Measurements from ENCODE around the gene PGAM1. TPM values are rescaled to one million over a fixed set of nuclear protein-coding genes. Genes with fewer than 3 reads are reported as not detected.

The PGAM1 gene
- total and polyA plus RNA-seq, 2 experiments from 2014 or later = 879 to 1,144 TPM

GRCh38 chr10:97426776-97427570 lies 982 bp downstream of the PGAM1 start:
- TF ChIP-seq EZH2phosphoT487 (IDR thresholded peaks at IDR 0.05; ENCODE audit: insufficient read depth, low read depth) = no peak
- Histone ChIP-seq H3K9me2 (ENCODE audit: insufficient read depth) (no peaks in the 10 kb centered on the region), H4K20me1 (ENCODE audit: insufficient read depth) (no peaks in the 10 kb centered on the region; the same call in 1 of the 2 replicates), H3K9ac (peak overlapping the region; percentile 84), H3K4me3 (peak overlapping the region; percentile 88), H3K27me3 (replicated peaks; ENCODE audit: insufficient read depth) (no peaks in the 10 kb centered on the region), H3K27ac (peak overlapping the region; percentile 91), H3K79me2 (ENCODE audit: insufficient read depth) (peaks cover 59% of the 10 kb centered on the region), H3K4me1 (ENCODE audit: insufficient read depth) (peaks cover 43% of the 10 kb centered on the region), H3F3A (ENCODE audit: insufficient read depth) (peaks cover 78% of the 10 kb centered on the region), H3K36me3 (ENCODE audit: low read depth) (peaks cover 26% of the 10 kb centered on the region), H3K4me2 (ENCODE audit: unreplicated experiment) (peak overlapping the region; percentile 95), H3K9me3 (ENCODE audit: low read depth) (no peaks in the 10 kb centered on the region), H2AFZ (peak overlapping the region; percentile 49)
- DNase-seq = peak; percentile 58
- 5% methylated on average over 33 to 34 of the region's 34 CpGs for WGBS, 2 experiments (ENCODE audit: low coverage in 1 of 2, low lambda C conversion rate in 2 of 2, missing lambda C conversion rate in 2 of 2)
- in situ Hi-C loops (cut with MboI) = no loop called here

DNA sequence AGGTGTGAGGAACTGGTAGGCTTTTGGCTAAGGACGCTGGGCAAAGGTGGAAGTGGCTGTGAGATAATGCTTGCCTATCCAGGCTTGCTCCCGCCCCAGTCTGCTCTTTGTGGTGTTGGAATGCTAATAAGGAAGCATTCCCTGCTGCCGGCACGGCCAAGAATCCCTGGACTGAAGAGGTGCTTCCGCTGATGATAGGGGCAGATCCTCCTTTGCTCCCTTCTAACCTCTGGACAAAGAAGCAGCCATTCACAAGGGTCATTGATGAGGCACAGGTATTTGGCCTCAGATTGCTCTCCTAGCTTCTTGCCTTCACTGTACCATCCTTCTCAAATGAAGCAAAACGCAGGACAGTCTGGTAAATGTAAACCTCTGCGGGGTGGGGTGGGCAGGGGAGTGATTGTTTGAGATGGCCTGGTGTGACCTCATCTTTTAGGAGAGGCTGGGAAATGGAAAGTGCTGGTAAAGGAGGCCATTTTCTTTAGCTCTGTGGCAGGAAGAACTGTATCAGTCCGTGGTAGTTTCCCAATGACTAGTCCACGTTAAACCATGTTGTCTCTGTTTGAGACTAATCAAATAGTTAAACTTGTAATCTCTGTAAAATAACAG lies 1.7 kb downstream of the PGAM1 start:
- H3K27ac ChIP-seq = peak overlapping the region; percentile 91
- H3K9ac ChIP-seq = peak overlapping the region; percentile 84
- no peaks in the 10 kb centered on the region for H3K27me3 ChIP-seq (replicated peaks; ENCODE audit: insufficient read depth)
- peaks cover 28% of the 10 kb centered on the region for H3K36me3 ChIP-seq (ENCODE audit: low read depth)
- no peaks in the 10 kb centered on the region; the same call in 1 of the 2 replicates for H4K20me1 ChIP-seq (ENCODE audit: insufficient read depth)
- DNase-seq = peak; percentile 70
- H3K9me3 ChIP-seq (ENCODE audit: low read depth) = no peaks in the 10 kb centered on the region
- H3F3A ChIP-seq (ENCODE audit: insufficient read depth) = peaks cover 76% of the 10 kb centered on the region
- H2AFZ ChIP-seq = no peak overlapping the region
- TF ChIP-seq EZH2phosphoT487 (IDR thresholded peaks at IDR 0.05; ENCODE audit: insufficient read depth, low read depth) (no peak), EZH2 (IDR thresholded peaks at IDR 0.05; ENCODE audit: insufficient read depth, poor library complexity, severe bottlenecking) (no peak)
- peak overlapping the region; percentile 95 for H3K4me2 ChIP-seq (ENCODE audit: unreplicated experiment)
- 1 to 3% methylated on average over 9 of the region's 9 CpGs for WGBS, 2 experiments (ENCODE audit: low coverage in 1 of 2, low lambda C conversion rate in 2 of 2, missing lambda C conversion rate in 2 of 2)
- H3K4me1 ChIP-seq (ENCODE audit: insufficient read depth) = peaks cover 36% of the 10 kb centered on the region
- in situ Hi-C loops (cut with MboI) = no loop called here
- no peaks in the 10 kb centered on the region for H3K9me2 ChIP-seq (ENCODE audit: insufficient read depth)
- H3K79me2 ChIP-seq (ENCODE audit: insufficient read depth) = peaks cover 61% of the 10 kb centered on the region
- H3K4me3 ChIP-seq = peak overlapping the region; percentile 88

GRCh38 chr10:97428572-97428981 lies 2.6 kb downstream of the PGAM1 start:
- H3K9me2 ChIP-seq (ENCODE audit: insufficient read depth) = no peaks in the 10 kb centered on the region
- peak; percentile 86 for DNase-seq
- in situ Hi-C loops (cut with MboI) = no loop called here
- no peaks in the 10 kb centered on the region for H3K27me3 ChIP-seq (replicated peaks; ENCODE audit: insufficient read depth)
- peaks cover 61% of the 10 kb centered on the region for H3K79me2 ChIP-seq (ENCODE audit: insufficient read depth)
- peaks cover 30% of the 10 kb centered on the region for H3K4me1 ChIP-seq (ENCODE audit: insufficient read depth)
- no peak overlapping the region for H2AFZ ChIP-seq
- peaks cover 31% of the 10 kb centered on the region for H3K36me3 ChIP-seq (ENCODE audit: low read depth)
- peak overlapping the region; percentile 84 for H3K9ac ChIP-seq
- TF ChIP-seq EZH2 (IDR thresholded peaks at IDR 0.05; ENCODE audit: insufficient read depth, poor library complexity, severe bottlenecking) (no peak), EZH2phosphoT487 (IDR thresholded peaks at IDR 0.05; ENCODE audit: insufficient read depth, low read depth) (no peak)
- 1% methylated on average over 4 of the region's 4 CpGs for WGBS, 2 experiments (ENCODE audit: low coverage in 1 of 2, low lambda C conversion rate in 2 of 2, missing lambda C conversion rate in 2 of 2)
- H3K4me2 ChIP-seq (ENCODE audit: unreplicated experiment) = peak overlapping the region; percentile 95
- H3F3A ChIP-seq (ENCODE audit: insufficient read depth) = peaks cover 73% of the 10 kb centered on the region
- peak overlapping the region; percentile 91 for H3K27ac ChIP-seq
- no peaks in the 10 kb centered on the region for H3K9me3 ChIP-seq (ENCODE audit: low read depth)
- H4K20me1 ChIP-seq (ENCODE audit: insufficient read depth) = no peaks in the 10 kb centered on the region; the same call in 1 of the 2 replicates
- H3K4me3 ChIP-seq = peak overlapping the region; percentile 88

- no peak for DNase-seq
- no peak overlapping the region for H2AFZ ChIP-seq
- H3K9me3 ChIP-seq (ENCODE audit: low read depth) = no peaks in the 10 kb centered on the region
- no peaks in the 10 kb centered on the region for H3K9me2 ChIP-seq (ENCODE audit: insufficient read depth)
- in situ Hi-C loops (cut with MboI) = no loop called here
- no peak overlapping the region for H3K9ac ChIP-seq
- H3K79me2 ChIP-seq (ENCODE audit: insufficient read depth) = peaks cover 31% of the 10 kb centered on the region
- H3K4me1 ChIP-seq (ENCODE audit: insufficient read depth) = peaks cover 11% of the 10 kb centered on the region
- TF ChIP-seq EZH2phosphoT487 (IDR thresholded peaks at IDR 0.05; ENCODE audit: insufficient read depth, low read depth) (no peak), EZH2 (IDR thresholded peaks at IDR 0.05; ENCODE audit: insufficient read depth, poor library complexity, severe bottlenecking) (no peak)
- no peak overlapping the region for H3K4me3 ChIP-seq
- H3F3A ChIP-seq (ENCODE audit: insufficient read depth) = peaks cover 53% of the 10 kb centered on the region
- peaks cover 43% of the 10 kb centered on the region for H3K36me3 ChIP-seq (ENCODE audit: low read depth)
- peak overlapping the region; percentile 6; the same call in 1 of the 2 replicates for H3K27ac ChIP-seq
- H3K4me2 ChIP-seq (ENCODE audit: unreplicated experiment) = no peak overlapping the region
- no peaks in the 10 kb centered on the region; the same call in 1 of the 2 replicates for H4K20me1 ChIP-seq (ENCODE audit: insufficient read depth)
- H3K27me3 ChIP-seq (replicated peaks; ENCODE audit: insufficient read depth) = no peaks in the 10 kb centered on the region
Measured at GRCh38 chr10:97434055-97434454, 8.1 kb downstream of the PGAM1 start.

Measured in GM23248 (cell line).